ENCODE results near the gene ATP12A. TPM values are rescaled to one million over a fixed set of nuclear protein-coding genes. Genes with fewer than 3 reads are reported as not detected.
A peak's percentile ranks its signal among the peaks of the same experiment; 100 is the strongest.

ATP12A gene
- polyA plus RNA-seq (2013, experiment 1 of 2) = 0.45 TPM
- polyA plus RNA-seq (2013, experiment 2 of 2) = 0.76 TPM

- peaks cover 11% of the 10 kb centered on the region for H3K4me1 ChIP-seq (ENCODE audit: insufficient read depth, low read length)
- no peak within 1 kb of the TSS for H3K27ac ChIP-seq (ENCODE audit: low read depth, low read length)
- no peaks in the 10 kb centered on the region for H3K36me3 ChIP-seq (ENCODE audit: insufficient read depth, low read length)
- H3K9ac ChIP-seq (ENCODE audit: low read depth, low read length) = peak within 1 kb of the TSS; percentile 52
- no peaks in the 10 kb centered on the region for H3K9me3 ChIP-seq (ENCODE audit: insufficient read depth, low read depth, low read length)
- WGBS = 1% methylated on average over 75 of the region's 75 CpGs
- H3K4me3 ChIP-seq (ENCODE audit: low read length) = peak within 1 kb of the TSS; percentile 65
- peaks cover 41% of the 10 kb centered on the region for H3K27me3 ChIP-seq (ENCODE audit: insufficient read depth, low read length)
These were observed at the start of gene ATP12A for GRCh38 chr13:24680258-24680920. Gene ATP12A, plus strand, starts transcription at chr13:24680408. Its CDS starts 336 bp downstream, at chr13:24680744.

GRCh38 chr13:24630851-24631620 is 49.2 kb upstream of the ATP12A start:
- no peaks in the 10 kb centered on the region for H3K36me3 ChIP-seq (ENCODE audit: insufficient read depth, low read length)
- no peaks in the 10 kb centered on the region for H3K9me3 ChIP-seq (ENCODE audit: insufficient read depth, low read depth, low read length)
- no peak overlapping the region for H3K27ac ChIP-seq (ENCODE audit: low read depth, low read length)
- no peak overlapping the region for H3K9ac ChIP-seq (ENCODE audit: low read depth, low read length)
- no peaks in the 10 kb centered on the region for H3K27me3 ChIP-seq (ENCODE audit: insufficient read depth, low read length)
- no peak overlapping the region for H3K4me3 ChIP-seq (ENCODE audit: low read length)
- 86% methylated on average over 13 of the region's 13 CpGs for WGBS
- H3K4me1 ChIP-seq (ENCODE audit: insufficient read depth, low read length) = 0 out of 2 replicates have a peak, but pooled peaks cover 9% of the 10 kb centered on the region

- Histone ChIP-seq H3K27me3 (ENCODE audit: insufficient read depth, low read length) (no peaks in the 10 kb centered on the region), H3K36me3 (ENCODE audit: insufficient read depth, low read length) (no peaks in the 10 kb centered on the region), H3K9me3 (ENCODE audit: insufficient read depth, low read depth, low read length) (no peaks in the 10 kb centered on the region), H3K9ac (ENCODE audit: low read depth, low read length) (no peak overlapping the region), H3K4me3 (ENCODE audit: low read length) (no peak overlapping the region), H3K4me1 (ENCODE audit: insufficient read depth, low read length) (0 out of 2 replicates have a peak, but pooled peaks cover 9% of the 10 kb centered on the region), H3K27ac (ENCODE audit: low read depth, low read length) (no peak overlapping the region)
- 94% methylated on average over 5 of the region's 5 CpGs for WGBS
These were observed 48.3 kb upstream of the ATP12A start for GRCh38 chr13:24631922-24632321.

- no peak overlapping the region for H3K4me3 ChIP-seq (ENCODE audit: low read length)
- whole genome bisulfite sequencing = 94% methylated on average over 6 of the region's 6 CpGs
- no peak overlapping the region for H3K27ac ChIP-seq (ENCODE audit: low read depth, low read length)
- no peaks in the 10 kb centered on the region for H3K27me3 ChIP-seq (ENCODE audit: insufficient read depth, low read length)
- H3K9me3 ChIP-seq (ENCODE audit: insufficient read depth, low read depth, low read length) = no peaks in the 10 kb centered on the region
- H3K9ac ChIP-seq (ENCODE audit: low read depth, low read length) = no peak overlapping the region
- H3K4me1 ChIP-seq (ENCODE audit: insufficient read depth, low read length) = 0 out of 2 replicates have a peak, but pooled peaks cover 9% of the 10 kb centered on the region
- no peaks in the 10 kb centered on the region for H3K36me3 ChIP-seq (ENCODE audit: insufficient read depth, low read length)
These were observed 47.7 kb upstream of the ATP12A start for GRCh38 chr13:24632382-24633121.

- no peak overlapping the region for H3K9ac ChIP-seq (ENCODE audit: low read depth, low read length)
- H3K27ac ChIP-seq (ENCODE audit: low read depth, low read length) = no peak overlapping the region
- 96% methylated on average over 8 of the region's 8 CpGs for WGBS
- H3K9me3 ChIP-seq (ENCODE audit: insufficient read depth, low read depth, low read length) = no peaks in the 10 kb centered on the region
- H3K36me3 ChIP-seq (ENCODE audit: insufficient read depth, low read length) = no peaks in the 10 kb centered on the region
- H3K4me3 ChIP-seq (ENCODE audit: low read length) = no peak overlapping the region
- no peaks in the 10 kb centered on the region for H3K27me3 ChIP-seq (ENCODE audit: insufficient read depth, low read length)
- H3K4me1 ChIP-seq (ENCODE audit: insufficient read depth, low read length) = no peaks in the 10 kb centered on the region
These were observed 43.4 kb upstream of the ATP12A start for GRCh38 chr13:24636776-24637175.

- H3K27ac ChIP-seq (ENCODE audit: low read depth, low read length) = no peak overlapping the region
- H3K36me3 ChIP-seq (ENCODE audit: insufficient read depth, low read length) = no peaks in the 10 kb centered on the region
- H3K9ac ChIP-seq (ENCODE audit: low read depth, low read length) = no peak overlapping the region
- H3K27me3 ChIP-seq (ENCODE audit: insufficient read depth, low read length) = no peaks in the 10 kb centered on the region
- 97% methylated on average over 23 of the region's 23 CpGs for WGBS
- no peaks in the 10 kb centered on the region for H3K9me3 ChIP-seq (ENCODE audit: insufficient read depth, low read depth, low read length)
- H3K4me1 ChIP-seq (ENCODE audit: insufficient read depth, low read length) = no peaks in the 10 kb centered on the region
- H3K4me3 ChIP-seq (ENCODE audit: low read length) = no peak overlapping the region
These were observed 42.1 kb upstream of the ATP12A start for GRCh38 chr13:24638096-24638495.

- Histone ChIP-seq H3K9ac (ENCODE audit: low read depth, low read length) (no peak overlapping the region), H3K4me1 (ENCODE audit: insufficient read depth, low read length) (no peaks in the 10 kb centered on the region), H3K9me3 (ENCODE audit: insufficient read depth, low read depth, low read length) (no peaks in the 10 kb centered on the region), H3K27me3 (ENCODE audit: insufficient read depth, low read length) (no peaks in the 10 kb centered on the region), H3K4me3 (ENCODE audit: low read length) (no peak overlapping the region), H3K36me3 (ENCODE audit: insufficient read depth, low read length) (no peaks in the 10 kb centered on the region), H3K27ac (ENCODE audit: low read depth, low read length) (no peak overlapping the region)
- WGBS = 96% methylated on average over 4 of the region's 4 CpGs
These were observed 39.5 kb upstream of the ATP12A start for GRCh38 chr13:24640752-24641151.

GRCh38 chr13:24642219-24642618 is 38.0 kb upstream of the ATP12A start:
- Histone ChIP-seq H3K9ac (ENCODE audit: low read depth, low read length) (no peak overlapping the region), H3K36me3 (ENCODE audit: insufficient read depth, low read length) (no peaks in the 10 kb centered on the region), H3K27ac (ENCODE audit: low read depth, low read length) (no peak overlapping the region), H3K27me3 (ENCODE audit: insufficient read depth, low read length) (no peaks in the 10 kb centered on the region), H3K9me3 (ENCODE audit: insufficient read depth, low read depth, low read length) (no peaks in the 10 kb centered on the region), H3K4me1 (ENCODE audit: insufficient read depth, low read length) (no peaks in the 10 kb centered on the region), H3K4me3 (ENCODE audit: low read length) (no peak overlapping the region)
- 97% methylated on average over 5 of the region's 6 CpGs for WGBS

- Histone ChIP-seq H3K27me3 (ENCODE audit: insufficient read depth, low read length) (no peaks in the 10 kb centered on the region), H3K27ac (ENCODE audit: low read depth, low read length) (no peak overlapping the region), H3K4me3 (ENCODE audit: low read length) (no peak overlapping the region), H3K4me1 (ENCODE audit: insufficient read depth, low read length) (no peaks in the 10 kb centered on the region), H3K36me3 (ENCODE audit: insufficient read depth, low read length) (no peaks in the 10 kb centered on the region), H3K9ac (ENCODE audit: low read depth, low read length) (no peak overlapping the region), H3K9me3 (ENCODE audit: insufficient read depth, low read depth, low read length) (no peaks in the 10 kb centered on the region)
- 100% methylated on average over 1 of the region's 1 CpG for WGBS
These were observed 36.2 kb upstream of the ATP12A start for GRCh38 chr13:24644036-24644435.

- Histone ChIP-seq H3K36me3 (ENCODE audit: insufficient read depth, low read length) (no peaks in the 10 kb centered on the region), H3K9me3 (ENCODE audit: insufficient read depth, low read depth, low read length) (no peaks in the 10 kb centered on the region), H3K9ac (ENCODE audit: low read depth, low read length) (no peak overlapping the region), H3K4me1 (ENCODE audit: insufficient read depth, low read length) (peaks cover 5% of the 10 kb centered on the region; the same call in 1 of the 2 replicates), H3K27me3 (ENCODE audit: insufficient read depth, low read length) (no peaks in the 10 kb centered on the region), H3K27ac (ENCODE audit: low read depth, low read length) (no peak overlapping the region), H3K4me3 (ENCODE audit: low read length) (no peak overlapping the region)
These were observed 31.9 kb upstream of the ATP12A start for GRCh38 chr13:24648271-24648670.

Data from HUES64 (cell line).